Stimulated activated naive CD8-positive, alpha-beta T cell treated with anti-CD3 and anti-CD28 coated beads, Interleukin-15, amount 100 ng/mL, for 72 hours (primary cell): ENCODE measurements around the gene GPC1.
A peak's percentile ranks its signal among the peaks of the same experiment; 100 is the strongest.

ENCODE experiments used
- ATAC-seq: fragments of 150-1000 bp; cut with Tn5 transposase; 2 replicates; pipeline ENCODE4 v1.10.0; 2021; ENCODE audit warnings: mild to moderate bottlenecking, moderate library complexity
- DNase-seq, 2 donors: peaks; one replicate each; pipeline ENCODE4 v3.0.0; 2021 to 2022
- H3K27ac Mint-ChIP-seq, 2 donors: one replicate each; pipeline ENCODE4 v1.8.0; 2022; ENCODE audit warnings: mild to moderate bottlenecking in 2 of 2, mixed read lengths in 2 of 2, moderate library complexity in 2 of 2
- H3K27me3 Mint-ChIP-seq: one replicate; pipeline ENCODE4 v1.8.0; 2022; ENCODE audit warnings: mixed read lengths
- H3K4me1 Mint-ChIP-seq: one replicate; pipeline ENCODE4 v1.8.0; 2022; ENCODE audit warnings: mild to moderate bottlenecking, mixed read lengths
- H3K4me3 Mint-ChIP-seq, 2 donors: one replicate each; pipeline ENCODE4 v1.8.0; 2022; ENCODE audit warnings: mild to moderate bottlenecking in 2 of 2, mixed read lengths in 2 of 2, moderate library complexity in 1 of 2
- H3K9me3 Mint-ChIP-seq, 2 donors: one replicate each; pipeline ENCODE4 v1.8.0; 2022; ENCODE audit warnings: mixed read lengths in 2 of 2

The GPC1 gene

GRCh38 chr2:240419723-240420122 is 15.7 kb upstream of the GPC1 start:
- Mint-ChIP-seq H3K27ac (no peak overlapping the region), H3K27me3 (no peaks in the 10 kb centered on the region), H3K4me1 (no peaks in the 10 kb centered on the region), H3K9me3 (peaks cover 13 to 26% of the 10 kb centered on the region in 2 donors), H3K4me3 (no peak overlapping the region)
- ATAC-seq (no peak), DNase-seq (no peak)

- no peak for DNase-seq
- no peaks in the 10 kb centered on the region for H3K4me1 Mint-ChIP-seq
- peaks cover 13 to 31% of the 10 kb centered on the region in 2 donors for H3K9me3 Mint-ChIP-seq
- no peak overlapping the region for H3K4me3 Mint-ChIP-seq
- no peak overlapping the region for H3K27ac Mint-ChIP-seq
- H3K27me3 Mint-ChIP-seq, result no peaks in the 10 kb centered on the region
- ATAC-seq, result no peak
Observed at GRCh38 chr2:240420206-240421104, 15.0 kb upstream of the GPC1 start.

GRCh38 chr2:240421381-240421780 is 14.1 kb upstream of the GPC1 start:
- no peaks in the 10 kb centered on the region for H3K27me3 Mint-ChIP-seq
- H3K9me3 Mint-ChIP-seq, result peaks cover 13 to 31% of the 10 kb centered on the region in 2 donors
- DNase-seq, result peak in 1 of 2 donors; percentile 5
- H3K4me1 Mint-ChIP-seq, result no peaks in the 10 kb centered on the region
- H3K27ac Mint-ChIP-seq, result peak overlapping the region in 1 of 2 donors; percentile 33
- no peak overlapping the region for H3K4me3 Mint-ChIP-seq
- no peak for ATAC-seq

- H3K4me1 Mint-ChIP-seq, result peaks cover 10% of the 10 kb centered on the region
- no peak for DNase-seq
- H3K27me3 Mint-ChIP-seq, result no peaks in the 10 kb centered on the region
- H3K9me3 Mint-ChIP-seq, result peaks cover 13 to 31% of the 10 kb centered on the region in 2 donors
- no peak overlapping the region for H3K4me3 Mint-ChIP-seq
- no peak overlapping the region for H3K27ac Mint-ChIP-seq
- no peak for ATAC-seq
Observed at GRCh38 chr2:240422658-240423329, 12.7 kb upstream of the GPC1 start.

GRCh38 chr2:240423788-240424191 is 11.7 kb upstream of the GPC1 start:
- ATAC-seq (no peak), DNase-seq (no peak)
- H3K4me3 Mint-ChIP-seq, result no peak overlapping the region
- H3K27me3 Mint-ChIP-seq, result no peaks in the 10 kb centered on the region
- H3K4me1 Mint-ChIP-seq, result peaks cover 20% of the 10 kb centered on the region
- H3K9me3 Mint-ChIP-seq, result peaks cover 7 to 25% of the 10 kb centered on the region in 2 donors
- H3K27ac Mint-ChIP-seq, result no peak overlapping the region

GRCh38 chr2:240424341-240425235 is 10.9 kb upstream of the GPC1 start:
- peaks cover 7 to 24% of the 10 kb centered on the region in 2 donors for H3K9me3 Mint-ChIP-seq
- H3K27ac Mint-ChIP-seq, result peak overlapping the region in 1 of 2 donors; percentile 76
- DNase-seq, result peak in 1 of 2 donors; percentile 8
- H3K4me1 Mint-ChIP-seq, result peaks cover 22% of the 10 kb centered on the region
- H3K4me3 Mint-ChIP-seq, result no peak overlapping the region
- ATAC-seq, result no peak
- no peaks in the 10 kb centered on the region for H3K27me3 Mint-ChIP-seq

GRCh38 chr2:240425236-240425615 is 10.2 kb upstream of the GPC1 start:
- H3K4me3 Mint-ChIP-seq, result no peak overlapping the region
- peaks cover 22% of the 10 kb centered on the region for H3K4me1 Mint-ChIP-seq
- DNase-seq, result no peak
- peak overlapping the region in 1 of 2 donors; percentile 76 for H3K27ac Mint-ChIP-seq
- H3K27me3 Mint-ChIP-seq, result no peaks in the 10 kb centered on the region
- no peak for ATAC-seq
- H3K9me3 Mint-ChIP-seq, result peaks cover 7 to 21% of the 10 kb centered on the region in 2 donors

- Mint-ChIP-seq H3K27me3 (no peaks in the 10 kb centered on the region), H3K9me3 (peaks cover 7 to 16% of the 10 kb centered on the region in 2 donors), H3K4me3 (no peak overlapping the region), H3K4me1 (peaks cover 22% of the 10 kb centered on the region), H3K27ac (no peak overlapping the region)
- DNase-seq (no peak), ATAC-seq (no peak)
Observed at GRCh38 chr2:240425697-240426096, 9.8 kb upstream of the GPC1 start.

GRCh38 chr2:240426845-240427721 is 8.4 kb upstream of the GPC1 start:
- Mint-ChIP-seq H3K27ac (no peak overlapping the region), H3K4me3 (no peak overlapping the region), H3K9me3 (peaks cover 7% of the 10 kb centered on the region in 2 donors), H3K4me1 (peaks cover 22% of the 10 kb centered on the region), H3K27me3 (peaks cover 6% of the 10 kb centered on the region)
- DNase-seq, result no peak
- ATAC-seq, result peak; percentile 53

GRCh38 chr2:240427729-240428128 is 7.7 kb upstream of the GPC1 start:
- Mint-ChIP-seq H3K27me3 (peaks cover 12% of the 10 kb centered on the region), H3K4me1 (peaks cover 22% of the 10 kb centered on the region), H3K4me3 (no peak overlapping the region), H3K9me3 (peaks cover under 1 to 7% of the 10 kb centered on the region in 2 donors), H3K27ac (no peak overlapping the region)
- DNase-seq (peak in 1 of 2 donors; percentile 30), ATAC-seq (peak; percentile 71)

- H3K27ac Mint-ChIP-seq, result no peak overlapping the region
- ATAC-seq (peak; percentile 35), DNase-seq (no peak)
- H3K27me3 Mint-ChIP-seq, result peaks cover 14% of the 10 kb centered on the region
- peaks cover 0 to 7% of the 10 kb centered on the region in 2 donors for H3K9me3 Mint-ChIP-seq
- H3K4me1 Mint-ChIP-seq, result peaks cover 22% of the 10 kb centered on the region
- no peak overlapping the region for H3K4me3 Mint-ChIP-seq
Observed at GRCh38 chr2:240428245-240428644, 7.2 kb upstream of the GPC1 start.

- ATAC-seq (no peak), DNase-seq (no peak)
- peaks cover 23% of the 10 kb centered on the region for H3K27me3 Mint-ChIP-seq
- no peak overlapping the region for H3K4me3 Mint-ChIP-seq
- peaks cover 30% of the 10 kb centered on the region for H3K4me1 Mint-ChIP-seq
- peaks cover 0 to 7% of the 10 kb centered on the region in 2 donors for H3K9me3 Mint-ChIP-seq
- H3K27ac Mint-ChIP-seq, result no peak overlapping the region
Observed at GRCh38 chr2:240429341-240429871, 6.1 kb upstream of the GPC1 start.

GRCh38 chr2:240429872-240430491 is 5.5 kb upstream of the GPC1 start:
- Mint-ChIP-seq H3K9me3 (peaks cover 0 to 3% of the 10 kb centered on the region in 2 donors), H3K4me3 (no peak overlapping the region), H3K27me3 (peaks cover 23% of the 10 kb centered on the region), H3K4me1 (peaks cover 35% of the 10 kb centered on the region), H3K27ac (no peak overlapping the region)
- DNase-seq (no peak), ATAC-seq (no peak)

GRCh38 chr2:240430595-240430994 is 4.9 kb upstream of the GPC1 start:
- Mint-ChIP-seq H3K4me3 (no peak overlapping the region), H3K9me3 (no peaks in the 10 kb centered on the region), H3K27me3 (peaks cover 23% of the 10 kb centered on the region), H3K4me1 (peaks cover 35% of the 10 kb centered on the region), H3K27ac (no peak overlapping the region)
- ATAC-seq (no peak), DNase-seq (no peak)
